NCI-H187 treated with DMSO at 0.1 percent for 48 hours (cell line): ENCODE data around the gene IBA57.

Experiments used
- DNase-seq: peaks from one replicate; lab custom pipeline; 2025; lab: John Stamatoyannopoulos, UW

The IBA57 gene

GRCh38 chr1:228156941-228157728 lies 8.5 kb upstream of the IBA57 start:
- no peak for DNase-seq

- no peak for DNase-seq
Measured at GRCh38 chr1:228157729-228158126, 7.9 kb upstream of the IBA57 start.

GRCh38 chr1:228158151-228159007 lies 7.2 kb upstream of the IBA57 start:
- no peak for DNase-seq

- DNase-seq = no peak
Measured at GRCh38 chr1:228159008-228159665, 6.5 kb upstream of the IBA57 start.

GRCh38 chr1:228160201-228160761 lies 5.3 kb upstream of the IBA57 start:
- no peak for DNase-seq

- no peak for DNase-seq
Measured at GRCh38 chr1:228161362-228161761, 4.2 kb upstream of the IBA57 start.

GRCh38 chr1:228161866-228162265 lies 3.7 kb upstream of the IBA57 start:
- no peak for DNase-seq

- no peak for DNase-seq
Measured at GRCh38 chr1:228162286-228163006, 3.2 kb upstream of the IBA57 start.

GRCh38 chr1:228163007-228163753 lies 2.4 kb upstream of the IBA57 start:
- DNase-seq = no peak

- no peak for DNase-seq
Measured at GRCh38 chr1:228163776-228164519, 1.7 kb upstream of the IBA57 start.

GRCh38 chr1:228164561-228165371 lies 838 bp upstream of the IBA57 start:
- no peak for DNase-seq

- DNase-seq = no peak
Measured at GRCh38 chr1:228166170-228166936, 749 bp downstream of the IBA57 start.

- DNase-seq = no peak
Measured at GRCh38 chr1:228168563-228169270, 3.1 kb downstream of the IBA57 start.

- DNase-seq = no peak
Measured at GRCh38 chr1:228169345-228169744, 3.7 kb downstream of the IBA57 start.

GRCh38 chr1:228170666-228171065 lies 5.1 kb downstream of the IBA57 start:
- DNase-seq = no peak

- DNase-seq = no peak
Measured at GRCh38 chr1:228171221-228171891, 5.8 kb downstream of the IBA57 start.
